Measurements from ENCODE around the gene BPIFB6.

DNA sequence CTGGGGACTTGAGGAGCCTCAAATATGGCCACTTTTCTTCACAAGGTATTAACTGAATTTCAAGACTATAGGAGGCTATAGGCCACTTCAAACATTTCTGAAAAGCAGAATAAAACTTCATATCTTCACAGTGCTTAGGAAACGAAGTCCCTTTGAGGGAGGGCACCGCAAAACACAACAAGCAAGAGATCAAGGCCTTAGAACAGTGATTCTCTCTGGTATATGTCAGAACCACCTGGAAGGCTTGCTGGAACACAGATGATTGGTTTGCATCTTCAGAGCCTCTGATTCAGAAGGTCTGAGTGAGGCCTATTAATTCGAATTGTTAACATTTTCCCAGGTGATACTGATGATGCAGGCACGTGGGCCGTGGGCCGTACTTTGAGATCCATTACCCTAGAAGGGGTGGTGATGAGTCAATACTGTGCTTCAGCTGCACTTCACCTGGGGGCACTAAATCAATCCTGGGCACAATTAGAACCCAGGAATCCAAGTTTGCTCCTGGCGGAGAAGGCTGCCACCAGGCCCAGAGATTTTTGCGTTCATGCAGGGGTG lies 37.9 kb upstream of the BPIFB6 start:
- TF ChIP-seq, protein P1, sequence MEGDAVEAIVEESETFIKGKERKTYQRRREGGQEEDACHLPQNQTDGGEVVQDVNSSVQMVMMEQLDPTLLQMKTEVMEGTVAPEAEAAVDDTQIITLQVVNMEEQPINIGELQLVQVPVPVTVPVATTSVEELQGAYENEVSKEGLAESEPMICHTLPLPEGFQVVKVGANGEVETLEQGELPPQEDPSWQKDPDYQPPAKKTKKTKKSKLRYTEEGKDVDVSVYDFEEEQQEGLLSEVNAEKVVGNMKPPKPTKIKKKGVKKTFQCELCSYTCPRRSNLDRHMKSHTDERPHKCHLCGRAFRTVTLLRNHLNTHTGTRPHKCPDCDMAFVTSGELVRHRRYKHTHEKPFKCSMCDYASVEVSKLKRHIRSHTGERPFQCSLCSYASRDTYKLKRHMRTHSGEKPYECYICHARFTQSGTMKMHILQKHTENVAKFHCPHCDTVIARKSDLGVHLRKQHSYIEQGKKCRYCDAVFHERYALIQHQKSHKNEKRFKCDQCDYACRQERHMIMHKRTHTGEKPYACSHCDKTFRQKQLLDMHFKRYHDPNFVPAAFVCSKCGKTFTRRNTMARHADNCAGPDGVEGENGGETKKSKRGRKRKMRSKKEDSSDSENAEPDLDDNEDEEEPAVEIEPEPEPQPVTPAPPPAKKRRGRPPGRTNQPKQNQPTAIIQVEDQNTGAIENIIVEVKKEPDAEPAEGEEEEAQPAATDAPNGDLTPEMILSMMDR (IDR thresholded peaks at IDR 0.05): no peak
- no peak for TF ChIP-seq POLR2A (IDR thresholded peaks at IDR 0.05)
